ENCODE measurements around the gene SAMD4A.

Gene SAMD4A

GRCh38 chr14:54804538-54805041, 237.7 kb downstream of the SAMD4A start:
- DNase-seq (ENCODE audit: low read depth) = no peak
- no peak overlapping the region for H3K4me3 ChIP-seq (ENCODE audit: control insufficient read depth, low read depth, low read length)
- no peak for TF ChIP-seq CTCF (conservative IDR thresholded peaks at IDR 0.05; ENCODE audit: control insufficient read depth, insufficient read depth, low read depth, low read length)

- DNase-seq (ENCODE audit: low read depth) = no peak
- no peak for TF ChIP-seq CTCF (conservative IDR thresholded peaks at IDR 0.05; ENCODE audit: control insufficient read depth, insufficient read depth, low read depth, low read length)
- H3K4me3 ChIP-seq (ENCODE audit: control insufficient read depth, low read depth, low read length) = no peak overlapping the region
These were observed 238.1 kb downstream of the SAMD4A start for GRCh38 chr14:54805070-54805444.

- no peak overlapping the region for H3K4me3 ChIP-seq (ENCODE audit: control insufficient read depth, low read depth, low read length)
- peak; percentile 98 for TF ChIP-seq CTCF (conservative IDR thresholded peaks at IDR 0.05; ENCODE audit: control insufficient read depth, insufficient read depth, low read depth, low read length)
- DNase-seq (ENCODE audit: low read depth) = peak; percentile 81
These were observed 238.8 kb downstream of the SAMD4A start for GRCh38 chr14:54805445-54806322.

GRCh38 chr14:54806616-54807015, 239.7 kb downstream of the SAMD4A start:
- no peak for DNase-seq (ENCODE audit: low read depth)
- no peak for TF ChIP-seq CTCF (conservative IDR thresholded peaks at IDR 0.05; ENCODE audit: control insufficient read depth, insufficient read depth, low read depth, low read length)

GRCh38 chr14:54807428-54807827, 240.5 kb downstream of the SAMD4A start:
- no peak for TF ChIP-seq CTCF (conservative IDR thresholded peaks at IDR 0.05; ENCODE audit: control insufficient read depth, insufficient read depth, low read depth, low read length)
- no peak for DNase-seq (ENCODE audit: low read depth)

More at GRCh38 chr14:54806616-54807015, 239.7 kb downstream of the SAMD4A start:
- no peak overlapping the region for H3K4me3 ChIP-seq (ENCODE audit: control insufficient read depth, low read depth, low read length)

GRCh38 chr14:54807881-54808280, 241.0 kb downstream of the SAMD4A start:
- no peak for TF ChIP-seq CTCF (conservative IDR thresholded peaks at IDR 0.05; ENCODE audit: control insufficient read depth, insufficient read depth, low read depth, low read length)
- no peak for DNase-seq (ENCODE audit: low read depth)
- no peak overlapping the region for H3K4me3 ChIP-seq (ENCODE audit: control insufficient read depth, low read depth, low read length)

More at GRCh38 chr14:54807428-54807827, 240.5 kb downstream of the SAMD4A start:
- H3K4me3 ChIP-seq (ENCODE audit: control insufficient read depth, low read depth, low read length) = no peak overlapping the region
